OCI-LY7 (cell line): ENCODE results near the gene SLC12A9.

Experiments
- EZH2phosphoT487 ChIP-seq: fragments of 200-600 bp; sonication (generic); IDR thresholded peaks from 2 replicates; pipeline ENCODE4 v1.6.1; 2018; ENCODE audit warnings: low read depth, borderline replicate concordance, mild to moderate bottlenecking, mixed run types, antibody characterized with exemption, low read length, moderate library complexity, mixed read lengths
- TF ChIP-seq, protein P1 (sequence below): fragments of 200-600 bp; sonication (generic); conservative IDR thresholded peaks from 2 replicates; pipeline ENCODE4 v1.5.1; 2014; ENCODE audit warnings: mild to moderate bottlenecking, antibody characterized with exemption, low read length, moderate library complexity, mixed read lengths

DNA sequence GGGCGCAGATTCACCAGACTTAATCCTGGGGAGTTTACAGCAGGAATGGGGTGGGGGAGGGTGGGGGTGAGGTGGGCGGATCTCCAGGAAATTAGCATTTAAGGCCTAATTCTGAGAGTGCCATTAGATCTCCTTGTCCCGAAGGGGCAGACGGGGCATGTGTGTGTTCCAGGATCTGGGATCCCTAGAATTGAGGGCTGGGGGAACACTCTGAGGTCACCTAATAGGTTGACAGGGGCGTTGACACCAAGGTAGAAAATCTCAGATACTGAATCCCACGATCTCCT is 15.8 kb upstream of the SLC12A9 start:
- TF ChIP-seq, protein P1, sequence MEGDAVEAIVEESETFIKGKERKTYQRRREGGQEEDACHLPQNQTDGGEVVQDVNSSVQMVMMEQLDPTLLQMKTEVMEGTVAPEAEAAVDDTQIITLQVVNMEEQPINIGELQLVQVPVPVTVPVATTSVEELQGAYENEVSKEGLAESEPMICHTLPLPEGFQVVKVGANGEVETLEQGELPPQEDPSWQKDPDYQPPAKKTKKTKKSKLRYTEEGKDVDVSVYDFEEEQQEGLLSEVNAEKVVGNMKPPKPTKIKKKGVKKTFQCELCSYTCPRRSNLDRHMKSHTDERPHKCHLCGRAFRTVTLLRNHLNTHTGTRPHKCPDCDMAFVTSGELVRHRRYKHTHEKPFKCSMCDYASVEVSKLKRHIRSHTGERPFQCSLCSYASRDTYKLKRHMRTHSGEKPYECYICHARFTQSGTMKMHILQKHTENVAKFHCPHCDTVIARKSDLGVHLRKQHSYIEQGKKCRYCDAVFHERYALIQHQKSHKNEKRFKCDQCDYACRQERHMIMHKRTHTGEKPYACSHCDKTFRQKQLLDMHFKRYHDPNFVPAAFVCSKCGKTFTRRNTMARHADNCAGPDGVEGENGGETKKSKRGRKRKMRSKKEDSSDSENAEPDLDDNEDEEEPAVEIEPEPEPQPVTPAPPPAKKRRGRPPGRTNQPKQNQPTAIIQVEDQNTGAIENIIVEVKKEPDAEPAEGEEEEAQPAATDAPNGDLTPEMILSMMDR: no peak
- TF ChIP-seq EZH2phosphoT487: no peak
